HEK293 (cell line): ENCODE data around the gene NLRP9.

Source experiments
- CTCF ChIA-PET: fragments of 350-600 bp; formaldehyde crosslinking; extraction: SDS; loops from one replicate; lab custom pipeline; 2021; ENCODE audit warnings: antibody characterized with exemption; lab: Yijun Ruan, JAX
- POLR2A ChIA-PET: fragments of 300-600 bp; formaldehyde crosslinking; extraction: SDS; loops from one replicate; lab custom pipeline; 2020; ENCODE audit warnings: antibody characterized with exemption, inconsistent platforms; lab: Yijun Ruan, JAX
- H3K27ac ChIP-seq: fragments of 200-500 bp; sonication (Bioruptor generic); 2 replicates; pipeline ENCODE4 v1.5.1; 2014; ENCODE audit warnings: low read depth, low read length, control low read depth, inconsistent platforms; ENCODE audit errors: extremely low read depth
- H3K36me3 ChIP-seq, 2 experiments: fragments of 200-500 bp in 1 of 2; sonication (Bioruptor generic) in 1 of 2; 1 replicate in 1 of 2; 2 replicates in 1 of 2; pipeline ENCODE4 v1.5.1; 2014 to 2017; ENCODE audit warnings: inconsistent platforms in 2 of 2, low read length in 2 of 2; ENCODE audit not compliant: control insufficient read depth in 2 of 2, insufficient read depth in 1 of 2
- H3K4me1 ChIP-seq: fragments of 200-500 bp; sonication (Bioruptor generic); 2 replicates; pipeline ENCODE4 v1.5.1; 2014; ENCODE audit warnings: mild to moderate bottlenecking, low read length, inconsistent platforms; ENCODE audit not compliant: control insufficient read depth, insufficient read depth
- H3K4me3 ChIP-seq: 2 replicates; pipeline ENCODE4 v1.5.1; 2011; ENCODE audit warnings: low read depth, mild to moderate bottlenecking, control low read depth, low read length, moderate library complexity
- H3K9me3 ChIP-seq: fragments of 200-500 bp; sonication (Bioruptor generic); 2 replicates; pipeline ENCODE4 v1.5.1; 2014; ENCODE audit warnings: low read depth, low read length, inconsistent platforms; ENCODE audit not compliant: control insufficient read depth, insufficient read depth
- EGR2 ChIP-seq: fragments of 450-650 bp; formaldehyde crosslinking; IDR thresholded peaks from 2 replicates; pipeline ENCODE4 v1.5.1; 2016; ENCODE audit warnings: low read depth, missing biosample characterization, missing genetic modification characterization
- GLIS1 ChIP-seq: fragments of 450-650 bp; formaldehyde crosslinking; IDR thresholded peaks from 2 replicates; pipeline ENCODE4 v1.5.1; 2016; ENCODE audit warnings: missing biosample characterization, missing genetic modification characterization
- IKZF3 ChIP-seq: fragments of 450-650 bp; IDR thresholded peaks from 2 replicates; pipeline ENCODE4 v1.5.0; 2018; ENCODE audit warnings: missing biosample characterization, mild to moderate bottlenecking, missing genetic modification characterization, moderate library complexity
- KLF7 ChIP-seq: fragments of 450-650 bp; formaldehyde crosslinking; IDR thresholded peaks from 2 replicates; pipeline ENCODE4 v1.5.1; 2016; ENCODE audit warnings: missing biosample characterization, missing genetic modification characterization, borderline replicate concordance
- MEIS1 ChIP-seq: sonication (generic); formaldehyde crosslinking; IDR thresholded peaks from 2 replicates; pipeline ENCODE4 v1.8.1; 2022; ENCODE audit warnings: missing genetic modification reagents, mild to moderate bottlenecking, borderline replicate concordance
- SALL2 ChIP-seq: fragments of 450-650 bp; formaldehyde crosslinking; IDR thresholded peaks from 2 replicates; pipeline ENCODE4 v1.5.0; 2017; ENCODE audit warnings: missing biosample characterization, mild to moderate bottlenecking, missing genetic modification characterization, borderline replicate concordance
- SETDB1 ChIP-seq: IDR thresholded peaks from one replicate; pipeline ENCODE4 v1.6.1; 2017; ENCODE audit warnings: mild to moderate bottlenecking, low read length, moderate library complexity, mixed read lengths; ENCODE audit not compliant: insufficient read length
- SP7 ChIP-seq: fragments of 450-650 bp; formaldehyde crosslinking; IDR thresholded peaks from 2 replicates; pipeline ENCODE4 v1.5.1; 2016; ENCODE audit warnings: missing biosample characterization, missing genetic modification characterization
- YY2 ChIP-seq: fragments of 450-650 bp; formaldehyde crosslinking; IDR thresholded peaks from 2 replicates; pipeline ENCODE4 v1.5.1; 2016; ENCODE audit warnings: missing biosample characterization, missing genetic modification characterization
- ZFHX2 ChIP-seq: fragments of 450-650 bp; formaldehyde crosslinking; conservative IDR thresholded peaks from 2 replicates; pipeline ENCODE4 v1.5.1; 2016; ENCODE audit warnings: missing biosample characterization, missing genetic modification characterization
- ZIC2 ChIP-seq: fragments of 450-650 bp; formaldehyde crosslinking; IDR thresholded peaks from 2 replicates; pipeline ENCODE4 v1.5.1; 2016; ENCODE audit warnings: missing biosample characterization, missing genetic modification characterization
- ZNF121 ChIP-seq: fragments of 450-650 bp; formaldehyde crosslinking; IDR thresholded peaks from 2 replicates; pipeline ENCODE4 v1.5.1; 2016; ENCODE audit warnings: missing biosample characterization, missing genetic modification characterization
- ZNF174 ChIP-seq: fragments of 450-650 bp; formaldehyde crosslinking; IDR thresholded peaks from 2 replicates; pipeline ENCODE4 v1.5.0; 2017; ENCODE audit warnings: missing biosample characterization, mild to moderate bottlenecking, missing genetic modification characterization
- ZNF184 ChIP-seq: fragments of 450-650 bp; IDR thresholded peaks from 2 replicates; pipeline ENCODE4 v1.5.1; 2018; ENCODE audit warnings: missing biosample characterization, mild to moderate bottlenecking, missing genetic modification characterization
- ZNF202 ChIP-seq: fragments of 450-650 bp; formaldehyde crosslinking; IDR thresholded peaks from 2 replicates; pipeline ENCODE4 v1.5.1; 2016; ENCODE audit warnings: missing biosample characterization, missing genetic modification characterization, borderline replicate concordance
- ZNF239 ChIP-seq: fragments of 450-650 bp; formaldehyde crosslinking; IDR thresholded peaks from 2 replicates; pipeline ENCODE4 v1.5.1; 2016; ENCODE audit warnings: missing biosample characterization, missing genetic modification characterization
- ZNF544 ChIP-seq: fragments of 450-650 bp; formaldehyde crosslinking; IDR thresholded peaks from 2 replicates; pipeline ENCODE4 v1.5.0; 2017; ENCODE audit warnings: missing biosample characterization, missing genetic modification characterization
- ZNF610 ChIP-seq: fragments of 450-650 bp; formaldehyde crosslinking; IDR thresholded peaks from 2 replicates; pipeline ENCODE4 v1.5.1; 2016; ENCODE audit warnings: missing biosample characterization, missing genetic modification characterization, borderline replicate concordance
- ZNF670 ChIP-seq: fragments of 450-650 bp; formaldehyde crosslinking; IDR thresholded peaks from 2 replicates; pipeline ENCODE4 v1.5.1; 2016; ENCODE audit warnings: missing biosample characterization, missing genetic modification characterization, low read depth
- ZNF701 ChIP-seq: fragments of 450-650 bp; formaldehyde crosslinking; IDR thresholded peaks from 2 replicates; pipeline ENCODE4 v1.5.1; 2016; ENCODE audit warnings: missing biosample characterization, missing genetic modification characterization
- ZNF76 ChIP-seq: fragments of 450-650 bp; formaldehyde crosslinking; IDR thresholded peaks from 2 replicates; pipeline ENCODE4; 2016; ENCODE audit warnings: low read depth, missing biosample characterization, missing genetic modification characterization, borderline replicate concordance
- ZSCAN30 ChIP-seq: fragments of 450-650 bp; IDR thresholded peaks from 2 replicates; pipeline ENCODE4 v1.5.1; 2018; ENCODE audit warnings: missing biosample characterization, mild to moderate bottlenecking, missing genetic modification characterization, moderate library complexity
- TF ChIP-seq, protein P1 (sequence below): fragments of 450-650 bp; formaldehyde crosslinking; IDR thresholded peaks from 2 replicates; pipeline ENCODE4 v1.5.1; 2017; ENCODE audit warnings: missing biosample characterization, mild to moderate bottlenecking, missing genetic modification characterization, moderate library complexity
- TF ChIP-seq, protein P2 (sequence below): fragments of 450-650 bp; formaldehyde crosslinking; IDR thresholded peaks from 2 replicates; pipeline ENCODE4 v1.5.1; 2017; ENCODE audit warnings: missing biosample characterization, missing genetic modification characterization
- TF ChIP-seq, protein P3 (sequence below): fragments of 450-650 bp; formaldehyde crosslinking; IDR thresholded peaks from 2 replicates; pipeline ENCODE4 v1.5.1; 2016; ENCODE audit warnings: missing biosample characterization, missing genetic modification characterization
- TF ChIP-seq, protein P4 (sequence below): fragments of 450-650 bp; formaldehyde crosslinking; IDR thresholded peaks from 2 replicates; pipeline ENCODE4 v1.5.1; 2016; ENCODE audit warnings: missing biosample characterization, missing genetic modification characterization

NLRP9 gene

DNA sequence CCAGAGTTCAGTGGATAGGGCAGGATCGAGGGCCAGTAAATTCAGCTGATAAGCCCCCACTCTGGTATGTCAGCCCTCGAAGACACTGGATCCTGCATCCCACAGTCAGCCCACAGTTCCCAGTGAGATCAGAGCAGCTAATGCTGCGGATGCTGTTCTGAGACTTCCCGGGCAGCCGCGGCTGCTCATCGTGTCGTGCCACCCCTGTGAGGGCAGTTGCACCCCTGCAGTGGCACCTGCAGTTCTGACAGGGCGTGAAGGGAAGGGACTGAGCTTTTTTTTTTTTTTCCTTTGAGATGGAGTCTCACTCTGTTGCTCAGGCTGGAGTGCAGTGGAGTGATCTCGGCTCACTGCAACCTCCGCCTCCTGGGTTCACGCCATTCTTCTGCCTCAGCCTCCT lies 70.7 kb downstream of the NLRP9 start:
- peaks cover 7% of the 10 kb centered on the region for H3K4me1 ChIP-seq
- POLR2A ChIA-PET = interaction anchor here (2.7 to 3.0 kb wide), 2 partner anchors 11 to 13 kb away, joined by 10 to 12 read pairs; partner anchors contain the start of gene U2AF2
- CTCF ChIA-PET = interaction anchor here (0.6 to 1.1 kb wide), 3 partner anchors 13 to 35 kb away, joined by 4 to 5 read pairs (median 4); partner anchors contain the start of gene CCDC106

DNA sequence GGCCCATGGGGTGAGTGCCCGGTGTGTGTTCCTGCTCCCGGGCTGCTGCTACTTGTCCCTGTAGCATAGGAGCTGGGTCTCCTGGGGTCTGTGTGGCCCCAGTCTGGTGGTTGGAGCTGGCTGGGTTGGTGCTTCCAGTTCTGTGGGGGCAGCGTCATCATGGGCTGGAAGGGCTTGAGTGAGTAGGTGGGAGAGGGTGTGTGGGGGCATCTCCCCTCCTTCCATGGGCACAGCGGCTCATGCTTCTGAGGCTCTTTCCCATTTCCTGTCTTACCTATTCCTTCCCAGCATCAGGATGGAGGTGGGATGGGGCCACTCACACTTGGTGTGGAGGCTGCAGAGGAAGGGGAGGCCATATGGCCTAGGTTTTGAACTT lies 71.2 kb downstream of the NLRP9 start:
- Histone ChIP-seq H3K27ac (no peak overlapping the region), H3K9me3 (no peaks in the 10 kb centered on the region), H3K36me3 (peaks cover 50 to 90% of the 10 kb centered on the region in 2 experiments)
- ChIA-PET CTCF (interaction anchor here (1.0 to 1.5 kb wide), 3 partner anchors 10 to 34 kb away, joined by 4 read pairs; no protein-coding TSS in a partner anchor), POLR2A (interaction anchor here (2.7 to 3.0 kb wide), 2 partner anchors 10 to 12 kb away, joined by 10 to 12 read pairs; partner anchors contain the start of gene U2AF2)
- TF ChIP-seq KLF7 (tag by site-specific recombination) (no peak), ZFHX2 (tag by site-specific recombination) (peak; percentile 76), ZNF121 (no peak), ZSCAN30 (no peak), ZNF610 (no peak), ZNF544 (tag by site-specific recombination) (no peak), YY2 (tag by site-specific recombination) (no peak), EGR2 (tag by site-specific recombination) (peak; percentile 54; the same call in 1 of the 2 replicates), IKZF3 (tag by site-specific recombination) (peak; percentile 40; the same call in 1 of the 2 replicates), SP7 (tag by site-specific recombination) (no peak)
- TF ChIP-seq, protein P1, sequence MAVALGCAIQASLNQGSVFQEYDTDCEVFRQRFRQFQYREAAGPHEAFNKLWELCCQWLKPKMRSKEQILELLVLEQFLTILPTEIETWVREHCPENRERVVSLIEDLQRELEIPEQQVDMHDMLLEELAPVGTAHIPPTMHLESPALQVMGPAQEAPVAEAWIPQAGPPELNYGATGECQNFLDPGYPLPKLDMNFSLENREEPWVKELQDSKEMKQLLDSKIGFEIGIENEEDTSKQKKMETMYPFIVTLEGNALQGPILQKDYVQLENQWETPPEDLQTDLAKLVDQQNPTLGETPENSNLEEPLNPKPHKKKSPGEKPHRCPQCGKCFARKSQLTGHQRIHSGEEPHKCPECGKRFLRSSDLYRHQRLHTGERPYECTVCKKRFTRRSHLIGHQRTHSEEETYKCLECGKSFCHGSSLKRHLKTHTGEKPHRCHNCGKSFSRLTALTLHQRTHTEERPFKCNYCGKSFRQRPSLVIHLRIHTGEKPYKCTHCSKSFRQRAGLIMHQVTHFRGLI = no peak
- TF ChIP-seq, protein P2, sequence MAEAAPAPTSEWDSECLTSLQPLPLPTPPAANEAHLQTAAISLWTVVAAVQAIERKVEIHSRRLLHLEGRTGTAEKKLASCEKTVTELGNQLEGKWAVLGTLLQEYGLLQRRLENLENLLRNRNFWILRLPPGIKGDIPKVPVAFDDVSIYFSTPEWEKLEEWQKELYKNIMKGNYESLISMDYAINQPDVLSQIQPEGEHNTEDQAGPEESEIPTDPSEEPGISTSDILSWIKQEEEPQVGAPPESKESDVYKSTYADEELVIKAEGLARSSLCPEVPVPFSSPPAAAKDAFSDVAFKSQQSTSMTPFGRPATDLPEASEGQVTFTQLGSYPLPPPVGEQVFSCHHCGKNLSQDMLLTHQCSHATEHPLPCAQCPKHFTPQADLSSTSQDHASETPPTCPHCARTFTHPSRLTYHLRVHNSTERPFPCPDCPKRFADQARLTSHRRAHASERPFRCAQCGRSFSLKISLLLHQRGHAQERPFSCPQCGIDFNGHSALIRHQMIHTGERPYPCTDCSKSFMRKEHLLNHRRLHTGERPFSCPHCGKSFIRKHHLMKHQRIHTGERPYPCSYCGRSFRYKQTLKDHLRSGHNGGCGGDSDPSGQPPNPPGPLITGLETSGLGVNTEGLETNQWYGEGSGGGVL = no peak
- TF ChIP-seq, all 188 proteins: peak for 3
- Histone ChIP-seq H3K4me1 (peaks cover 2% of the 10 kb centered on the region), H3K4me3 (no peak overlapping the region)

More for the DNA sequence above, 70.7 kb downstream of the NLRP9 start:
- Histone ChIP-seq H3K36me3 (peaks cover 51 to 90% of the 10 kb centered on the region in 2 experiments), H3K9me3 (no peaks in the 10 kb centered on the region), H3K4me3 (no peak overlapping the region), H3K27ac (no peak overlapping the region)
- TF ChIP-seq ZNF174 (tag by site-specific recombination) (no peak), SALL2 (tag by site-specific recombination) (no peak), MEIS1 (CRISPR knock-in tag) (no peak), ZNF184 (tag by site-specific recombination) (no peak), ZNF76 (no peak), ZNF670 (tag by site-specific recombination) (no peak), ZNF202 (tag by site-specific recombination) (no peak), ZFHX2 (tag by site-specific recombination) (no peak), ZIC2 (tag by site-specific recombination) (peak; percentile 88), SETDB1 (no peak), ZNF239 (tag by site-specific recombination) (no peak), ZNF701 (no peak), GLIS1 (peak; percentile 19; the same call in 1 of the 2 replicates)
- TF ChIP-seq, protein P3, sequence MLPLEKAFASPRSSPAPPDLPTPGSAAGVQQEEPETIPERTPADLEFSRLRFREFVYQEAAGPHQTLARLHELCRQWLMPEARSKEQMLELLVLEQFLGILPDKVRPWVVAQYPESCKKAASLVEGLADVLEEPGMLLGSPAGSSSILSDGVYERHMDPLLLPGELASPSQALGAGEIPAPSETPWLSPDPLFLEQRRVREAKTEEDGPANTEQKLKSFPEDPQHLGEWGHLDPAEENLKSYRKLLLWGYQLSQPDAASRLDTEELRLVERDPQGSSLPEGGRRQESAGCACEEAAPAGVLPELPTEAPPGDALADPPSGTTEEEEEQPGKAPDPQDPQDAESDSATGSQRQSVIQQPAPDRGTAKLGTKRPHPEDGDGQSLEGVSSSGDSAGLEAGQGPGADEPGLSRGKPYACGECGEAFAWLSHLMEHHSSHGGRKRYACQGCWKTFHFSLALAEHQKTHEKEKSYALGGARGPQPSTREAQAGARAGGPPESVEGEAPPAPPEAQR (tag by site-specific recombination) = no peak
- TF ChIP-seq, protein P4, sequence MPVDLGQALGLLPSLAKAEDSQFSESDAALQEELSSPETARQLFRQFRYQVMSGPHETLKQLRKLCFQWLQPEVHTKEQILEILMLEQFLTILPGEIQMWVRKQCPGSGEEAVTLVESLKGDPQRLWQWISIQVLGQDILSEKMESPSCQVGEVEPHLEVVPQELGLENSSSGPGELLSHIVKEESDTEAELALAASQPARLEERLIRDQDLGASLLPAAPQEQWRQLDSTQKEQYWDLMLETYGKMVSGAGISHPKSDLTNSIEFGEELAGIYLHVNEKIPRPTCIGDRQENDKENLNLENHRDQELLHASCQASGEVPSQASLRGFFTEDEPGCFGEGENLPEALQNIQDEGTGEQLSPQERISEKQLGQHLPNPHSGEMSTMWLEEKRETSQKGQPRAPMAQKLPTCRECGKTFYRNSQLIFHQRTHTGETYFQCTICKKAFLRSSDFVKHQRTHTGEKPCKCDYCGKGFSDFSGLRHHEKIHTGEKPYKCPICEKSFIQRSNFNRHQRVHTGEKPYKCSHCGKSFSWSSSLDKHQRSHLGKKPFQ (tag by site-specific recombination) = no peak
